ENCODE data around the gene IFT43.

DNA sequence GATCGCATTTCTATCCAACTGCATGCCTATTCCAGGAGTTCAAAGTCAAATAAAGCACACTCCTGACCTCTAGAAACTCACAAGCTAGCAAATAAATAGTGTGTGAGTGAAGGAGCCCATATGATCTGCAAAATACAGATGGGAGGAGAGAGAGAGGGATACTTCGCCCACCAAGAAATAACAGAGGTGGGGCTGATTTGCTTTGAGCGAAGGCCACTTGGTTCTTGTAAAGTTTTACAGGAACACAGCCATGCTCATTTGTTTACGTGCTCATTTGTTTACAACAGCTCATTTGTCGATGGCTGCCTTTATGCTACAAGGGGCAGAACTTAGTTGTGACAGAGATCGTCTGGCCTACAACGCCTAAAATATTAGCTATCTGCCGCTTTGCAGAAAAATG lies 102.8 kb downstream of the IFT43 start:
- TF ChIP-seq EZH2 (IDR thresholded peaks at IDR 0.05; ENCODE audit: low read length, missing control alignments), result no peak
- TF ChIP-seq CTCF (conservative IDR thresholded peaks at IDR 0.05 in 1 of 2, IDR thresholded peaks at IDR 0.05 in 1 of 2; ENCODE audit: low read depth in 1 of 2, low read length in 2 of 2), result no peak

All from fibroblast of lung (primary cell).